Putamen (tissue), 1 donor: ENCODE results near the gene NPAS3.
"Not testable (repeated sequence)": the region's sequence is repeated elsewhere in the genome, so short reads cannot be mapped to it uniquely, and the experiment has no call there.

Source experiments
- DNase-seq: peaks from one replicate; pipeline ENCODE4 v3.0.0-alpha.2; 2016; ENCODE audit warnings: low spot score

The NPAS3 gene

DNA sequence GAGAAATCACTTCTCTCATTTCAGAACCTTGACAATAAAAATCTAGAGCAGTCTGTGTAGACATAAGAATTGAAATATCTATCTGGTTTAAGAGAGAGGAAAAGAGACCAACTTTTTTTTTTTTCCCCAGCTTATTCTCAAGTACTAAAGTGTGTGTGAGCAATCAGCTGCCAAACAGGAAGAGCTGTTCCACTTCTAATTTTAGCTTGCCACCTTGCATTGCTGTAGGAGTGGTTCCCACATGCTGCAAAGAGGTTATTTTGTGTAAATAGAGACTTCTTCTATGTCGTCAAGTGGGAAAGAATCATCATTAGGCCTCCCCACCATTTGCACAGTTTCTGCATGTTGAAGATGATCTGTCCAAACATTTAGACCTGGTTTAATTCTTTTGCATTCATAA, 142.6 kb downstream of the NPAS3 start:
- no peak for DNase-seq

DNA sequence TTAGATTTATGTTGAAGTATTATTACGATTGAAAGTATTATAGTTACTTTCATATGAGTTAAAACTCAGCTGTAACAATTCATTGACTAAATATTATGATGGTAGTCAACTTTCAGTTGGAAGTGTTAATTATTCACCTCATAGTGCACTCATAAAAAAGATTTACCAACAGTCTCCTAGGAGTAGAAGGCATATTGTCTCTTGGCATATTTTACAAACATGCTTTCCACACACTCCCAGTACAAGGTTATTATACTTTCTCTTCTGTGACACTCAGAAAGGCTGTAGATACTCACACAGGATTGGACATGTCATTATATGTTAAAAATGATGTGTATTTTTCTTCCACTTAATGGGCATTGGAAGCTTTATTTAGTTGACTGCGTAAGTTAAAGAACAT, 147.1 kb downstream of the NPAS3 start:
- no peak for DNase-seq

DNA sequence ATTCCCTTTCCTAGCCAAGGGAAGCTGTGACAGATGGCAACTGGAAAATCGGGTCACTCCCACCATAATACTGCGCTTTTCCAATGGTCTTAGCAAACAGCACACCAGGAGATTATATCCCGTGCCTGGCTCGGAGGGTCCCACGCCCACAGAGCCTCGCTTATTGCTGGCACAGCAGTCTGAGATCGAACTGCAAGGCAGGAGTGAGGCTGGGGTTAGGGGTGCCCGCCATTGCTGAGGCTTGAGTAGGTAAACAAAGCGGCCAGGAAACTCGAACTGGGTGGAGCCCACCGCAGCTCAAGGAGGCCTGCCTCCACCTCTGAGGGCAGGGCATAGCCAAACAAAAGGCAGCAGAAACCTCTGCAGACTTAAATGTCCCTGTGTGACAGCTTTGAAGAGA, 149.6 kb downstream of the NPAS3 start:
- DNase-seq = not testable (repeated sequence)

DNA sequence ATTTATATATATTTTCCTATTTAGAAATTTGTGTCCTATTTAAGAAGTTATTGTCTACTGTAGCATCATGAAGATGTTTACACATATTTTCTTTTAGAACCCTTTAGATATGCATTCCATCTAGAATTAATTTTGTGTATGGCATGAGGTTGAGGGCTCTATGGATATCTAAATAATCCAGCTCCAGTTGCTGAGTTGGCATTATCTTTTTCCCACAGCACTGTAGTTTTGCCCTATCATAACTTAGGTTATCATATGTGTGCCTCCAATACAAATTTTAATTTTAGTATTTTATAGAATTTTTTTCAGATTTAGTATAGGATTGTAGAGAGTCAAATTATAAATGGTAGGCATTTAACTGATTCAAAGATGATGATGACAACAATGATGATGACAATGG, 159.3 kb downstream of the NPAS3 start:
- DNase-seq = no peak

DNA sequence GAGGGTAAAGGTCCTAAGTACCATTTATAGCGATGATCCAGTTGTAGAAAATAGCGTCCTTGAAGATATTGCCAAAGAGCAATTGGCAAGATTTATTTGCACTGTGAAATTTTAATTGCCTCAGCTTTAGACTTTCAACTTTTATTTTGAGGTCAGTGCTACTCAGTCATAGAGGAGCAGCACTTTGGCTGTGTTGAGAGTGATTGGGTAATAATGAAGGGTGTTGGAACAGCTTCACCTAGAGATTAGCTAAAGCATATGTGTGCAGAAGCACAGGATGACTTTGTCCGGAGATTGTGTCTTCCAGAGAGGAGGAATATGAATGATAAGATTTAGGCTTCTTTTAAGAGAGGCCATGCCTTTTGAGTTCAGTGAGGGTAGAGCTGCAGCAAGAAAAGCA, 164.8 kb downstream of the NPAS3 start:
- DNase-seq = no peak

DNA sequence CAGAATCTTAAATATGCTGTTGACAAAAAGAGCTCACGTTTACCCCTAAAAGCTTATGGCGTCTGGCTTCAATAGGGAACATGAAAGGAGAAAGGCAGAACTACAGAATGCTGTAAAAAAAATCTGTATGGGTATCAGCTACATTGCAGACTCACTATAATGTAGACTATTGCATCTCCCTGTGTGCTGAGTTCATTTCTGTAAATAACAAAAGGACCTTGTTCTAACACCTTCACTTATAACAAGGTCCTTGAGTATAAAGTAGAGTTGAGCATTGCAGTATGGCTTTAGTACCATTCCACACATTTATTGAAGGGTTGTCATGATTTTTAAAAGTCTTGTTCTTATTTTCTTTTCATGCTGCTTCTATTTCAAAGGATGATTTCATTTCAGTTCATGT, 165.3 kb downstream of the NPAS3 start:
- no peak for DNase-seq

DNA sequence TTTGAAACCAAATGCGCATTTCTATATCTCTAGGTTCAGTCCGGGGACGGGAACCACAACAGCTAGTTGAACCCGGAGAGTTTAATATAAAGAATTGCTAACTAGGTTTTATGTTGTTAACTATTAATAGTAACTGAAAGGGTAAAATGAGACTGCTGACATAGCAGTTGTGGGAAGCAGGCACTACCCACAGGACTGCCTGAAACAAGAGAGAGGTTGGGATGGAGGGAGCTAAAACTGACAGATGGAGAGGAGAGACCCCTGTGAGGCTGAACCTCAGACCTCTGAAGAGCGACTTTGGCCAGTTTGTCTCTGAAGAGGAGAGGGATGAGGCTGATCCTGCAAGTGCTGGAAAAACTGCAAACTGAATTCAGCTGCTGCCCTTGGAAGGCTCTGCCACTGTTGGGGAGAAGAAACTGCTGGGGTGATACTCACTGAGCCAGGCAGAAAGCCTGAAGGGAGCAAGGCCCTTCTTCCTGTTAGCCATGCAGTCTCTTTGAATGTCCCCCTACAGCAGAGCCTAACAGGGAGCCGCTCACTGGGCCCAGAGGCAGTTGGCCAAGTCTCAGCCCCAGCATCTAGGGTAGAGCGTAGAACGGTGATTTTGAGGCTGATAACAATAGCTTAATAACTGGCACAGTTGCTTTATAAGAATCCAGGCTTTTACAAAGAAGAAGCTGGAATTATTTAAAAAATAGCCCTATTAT, 172.2 kb downstream of the NPAS3 start:
- DNase-seq = no peak

DNA sequence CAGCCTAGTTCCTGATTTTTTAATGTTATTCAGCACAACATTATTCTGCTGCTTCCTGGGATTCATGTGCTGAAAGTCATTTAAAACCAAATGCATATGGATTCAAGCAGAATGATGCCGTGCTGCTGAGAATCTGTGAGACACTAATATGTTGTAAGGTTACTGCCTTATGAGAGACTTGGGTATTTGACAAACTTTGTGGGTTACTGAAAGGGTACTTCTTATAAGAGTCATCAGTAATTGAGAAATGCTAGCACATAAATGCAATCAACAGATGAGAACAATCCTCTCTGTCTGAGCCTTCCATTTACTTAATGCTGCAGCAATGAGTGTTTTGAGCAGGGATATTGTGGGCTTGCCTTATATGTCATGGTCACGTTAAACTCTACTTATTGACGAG, 175.7 kb downstream of the NPAS3 start:
- DNase-seq = no peak

DNA sequence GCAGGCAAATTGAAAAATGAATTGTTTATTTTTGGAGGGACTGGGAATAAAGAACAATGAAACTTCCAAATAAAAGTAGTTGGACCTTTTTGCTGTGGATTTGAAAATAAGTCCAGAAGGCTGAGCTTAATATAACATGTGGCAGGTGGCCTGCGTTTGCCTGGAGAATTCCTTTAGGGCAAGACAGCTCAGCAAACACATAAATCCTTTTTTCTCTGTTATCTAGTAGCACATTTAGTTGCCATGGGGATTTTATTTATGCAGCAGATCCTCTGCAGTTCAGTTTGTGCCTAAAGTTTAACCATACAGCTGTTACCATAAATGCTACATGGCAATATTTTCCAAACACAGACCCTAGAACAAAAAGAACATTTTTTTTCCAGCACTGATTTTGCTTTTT, 180.0 kb downstream of the NPAS3 start:
- no peak for DNase-seq

DNA sequence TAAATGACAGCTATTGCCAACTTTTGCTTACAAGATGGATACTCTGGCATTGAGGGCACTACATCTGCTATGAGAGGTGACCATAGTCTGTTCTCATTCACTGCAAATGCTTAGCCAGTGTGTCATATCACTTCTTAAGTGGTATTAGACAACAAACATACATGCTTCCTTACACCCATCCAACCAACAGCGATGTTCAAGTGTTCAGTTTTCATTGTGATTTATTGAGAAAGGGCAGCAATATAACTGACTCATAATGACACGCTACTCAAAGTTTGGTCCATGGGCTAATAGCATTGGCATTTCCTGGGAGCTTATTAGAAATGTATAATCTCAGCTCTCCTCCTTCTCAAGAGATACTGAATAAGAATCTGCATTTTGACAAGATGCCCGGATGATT, 181.7 kb downstream of the NPAS3 start:
- no peak for DNase-seq

DNA sequence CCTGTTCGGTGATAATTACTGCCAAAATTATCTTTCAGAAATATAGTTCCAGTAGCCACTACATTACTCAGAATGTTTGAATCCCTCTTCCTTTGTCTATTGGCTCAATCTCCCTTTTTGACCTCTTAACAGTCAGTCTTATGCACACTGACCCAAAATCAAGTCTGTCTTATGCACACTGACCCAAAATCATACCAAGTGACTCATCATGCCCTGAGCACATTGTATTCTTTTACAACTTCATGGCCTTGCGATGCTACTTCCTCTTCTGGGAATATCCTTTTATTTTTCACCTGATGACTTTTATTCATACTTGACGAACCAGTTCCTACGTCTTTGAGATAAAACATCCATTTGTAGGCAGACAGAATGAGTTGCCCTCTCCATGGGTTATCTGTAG, 182.3 kb downstream of the NPAS3 start:
- DNase-seq = no peak

DNA sequence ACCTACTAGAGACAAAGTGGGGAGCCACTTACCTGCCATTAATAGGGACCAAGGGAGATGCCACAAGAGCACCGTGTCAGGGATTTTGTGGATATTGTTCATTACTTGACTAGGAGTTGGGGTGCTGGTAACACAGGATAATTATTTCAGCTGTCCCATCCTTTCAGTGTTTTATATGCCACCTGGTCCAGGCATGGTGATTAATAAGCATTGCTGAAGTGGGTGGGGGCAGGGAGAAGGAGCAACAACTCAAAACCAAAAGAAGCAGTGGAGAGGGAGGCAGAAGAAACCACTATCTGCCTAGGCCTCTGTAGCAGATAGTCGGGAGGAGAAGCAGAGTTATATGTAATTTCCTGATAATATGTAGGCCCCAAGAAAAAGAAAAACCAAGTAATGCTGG, 184.6 kb downstream of the NPAS3 start:
- DNase-seq = no peak

DNA sequence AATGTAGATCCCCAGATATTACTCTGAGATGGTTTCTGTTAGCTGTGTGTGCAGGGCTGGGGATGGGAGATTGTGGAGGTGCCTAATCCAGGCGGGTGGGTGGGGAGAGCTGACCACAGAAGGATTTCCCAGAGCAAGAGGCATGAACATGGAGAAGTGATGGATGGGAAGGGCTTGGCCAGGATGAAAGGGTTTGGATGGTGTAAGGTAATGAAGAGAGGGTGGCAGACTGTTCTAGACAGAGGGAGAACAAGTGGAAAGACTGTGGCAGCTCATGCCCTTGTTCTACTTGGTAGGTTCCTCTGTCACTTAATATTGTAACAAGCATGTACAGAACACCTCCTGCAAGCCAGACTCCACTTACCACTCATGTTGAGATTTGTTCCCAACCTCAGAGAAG, 187.8 kb downstream of the NPAS3 start:
- no peak for DNase-seq

DNA sequence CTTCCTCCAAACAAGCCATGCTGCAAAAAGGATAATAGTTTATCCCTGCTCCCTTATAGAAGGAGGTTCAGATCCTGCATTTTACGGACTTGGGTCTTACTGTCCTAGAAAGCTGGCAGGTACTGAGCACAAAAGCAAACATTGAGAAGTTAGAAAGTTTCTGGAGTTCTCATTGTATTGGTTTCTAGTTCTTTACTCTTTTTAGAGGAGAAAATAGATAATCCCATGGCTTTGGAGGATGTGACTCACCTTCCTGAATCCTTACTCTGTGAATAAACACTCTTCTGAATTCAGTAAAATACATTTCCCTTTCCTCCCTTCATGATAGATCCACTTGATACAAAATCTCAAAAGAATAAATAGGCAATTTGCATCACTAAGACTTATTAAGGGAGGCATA, 188.9 kb downstream of the NPAS3 start:
- DNase-seq = no peak

DNA sequence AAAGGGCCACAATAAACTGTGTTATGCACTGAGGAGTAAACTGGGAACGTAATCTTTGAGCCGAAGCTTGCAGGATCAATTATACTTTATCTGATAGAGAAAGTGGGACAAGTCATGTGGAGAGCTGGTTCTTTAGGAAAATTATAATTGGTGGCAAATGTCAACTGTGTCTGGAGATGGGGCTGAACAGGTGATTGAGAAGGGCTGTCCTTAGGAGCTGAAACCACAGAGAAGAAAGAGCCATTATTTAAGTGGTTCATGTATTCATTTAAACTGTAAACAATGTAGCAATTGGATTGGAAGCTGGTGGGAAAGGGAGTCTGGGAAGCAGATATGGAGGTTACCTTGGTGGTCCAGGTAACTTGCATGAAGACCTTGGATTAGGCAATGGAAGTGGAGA, 193.1 kb downstream of the NPAS3 start:
- no peak for DNase-seq

DNA sequence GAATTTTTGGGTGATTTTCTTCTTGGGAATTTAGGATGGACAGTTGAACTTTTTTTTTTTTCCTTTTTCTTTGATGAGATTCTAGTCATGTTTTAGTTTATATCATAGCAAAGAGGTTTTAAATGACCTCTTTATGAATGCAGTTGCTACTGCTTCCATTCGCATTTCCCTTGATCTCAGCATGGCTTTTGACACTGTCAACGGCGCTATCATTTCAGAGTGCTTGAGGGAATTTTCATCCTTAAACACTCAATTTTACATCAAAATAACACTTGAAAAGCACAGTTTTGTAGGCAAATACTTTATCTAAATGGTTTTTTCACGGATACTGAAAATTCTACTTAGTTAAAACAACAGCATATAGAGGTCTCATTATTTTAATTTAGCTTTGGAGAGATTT, 195.5 kb downstream of the NPAS3 start:
- no peak for DNase-seq

DNA sequence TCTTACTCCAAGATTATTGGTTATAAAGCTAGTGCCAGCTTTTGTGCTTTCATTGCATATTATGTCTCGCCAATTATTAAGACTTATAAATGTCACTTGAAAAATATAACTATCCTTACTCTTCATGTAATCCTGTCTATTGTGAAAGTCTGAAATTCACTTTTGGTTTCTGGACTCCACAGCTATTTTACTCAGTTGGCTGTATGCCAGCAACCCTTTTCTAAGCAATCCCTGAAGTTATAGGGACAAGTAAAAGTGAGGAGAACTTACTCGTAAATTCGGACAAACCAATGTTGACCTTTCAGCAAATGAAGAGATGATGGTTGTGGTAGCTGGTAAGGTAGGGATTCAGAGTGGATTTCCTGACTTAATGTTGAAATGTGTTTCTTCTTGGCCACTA, 196.3 kb downstream of the NPAS3 start:
- no peak for DNase-seq

DNA sequence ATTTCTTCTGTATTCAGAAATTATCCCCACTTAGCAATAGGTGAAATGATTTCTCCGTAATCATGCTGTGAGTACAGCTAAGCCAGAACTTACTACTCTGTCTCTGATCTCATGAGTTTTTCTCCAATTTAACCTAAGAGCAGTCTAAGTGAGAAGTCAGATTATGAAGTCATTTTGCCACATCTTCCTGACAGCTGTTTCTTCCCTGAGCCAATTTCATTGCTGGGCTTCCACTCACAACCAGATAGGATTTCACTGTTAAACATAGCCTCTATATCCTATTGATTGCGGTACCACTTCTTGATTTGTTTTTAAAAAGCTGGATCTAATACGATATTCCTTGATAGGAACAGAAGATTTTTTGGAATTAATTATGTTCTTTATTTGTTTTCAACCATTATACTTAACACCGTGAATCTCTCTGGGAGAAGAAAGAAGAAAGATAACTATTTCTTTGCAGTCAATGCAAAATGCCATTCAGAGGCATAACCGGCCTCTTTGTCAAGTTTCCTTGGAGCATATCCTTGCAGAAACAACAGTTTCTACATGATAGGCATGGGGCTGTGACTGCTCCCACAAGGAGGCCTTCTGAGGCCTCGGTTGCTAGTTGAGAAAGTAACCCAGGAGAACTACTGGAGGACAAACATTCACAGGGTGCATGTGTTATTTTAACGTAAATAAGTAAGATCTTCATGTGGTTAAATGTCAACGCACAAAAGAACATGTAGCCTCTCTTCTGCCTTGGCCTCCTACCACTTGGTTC, 212.2 kb downstream of the NPAS3 start:
- no peak for DNase-seq

DNA sequence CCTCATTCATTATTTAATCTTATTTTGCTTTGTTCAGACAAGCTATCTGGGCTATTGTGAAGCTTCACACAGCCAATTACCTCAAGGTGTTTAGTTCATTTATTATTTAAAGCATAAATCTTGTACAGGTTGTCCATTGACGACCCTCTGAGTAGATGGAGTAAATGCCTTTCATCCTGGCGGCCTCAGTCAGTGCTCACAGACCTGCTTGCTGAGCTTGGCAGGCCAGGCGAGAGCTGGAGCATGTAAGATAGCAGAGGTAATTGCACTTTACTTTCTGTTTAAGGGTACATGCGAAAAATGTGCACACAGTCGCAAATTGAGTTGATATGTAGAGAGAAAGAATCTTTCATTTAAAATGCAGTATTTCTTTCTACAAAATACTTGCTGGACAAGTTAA, 224.4 kb downstream of the NPAS3 start:
- no peak for DNase-seq

DNA sequence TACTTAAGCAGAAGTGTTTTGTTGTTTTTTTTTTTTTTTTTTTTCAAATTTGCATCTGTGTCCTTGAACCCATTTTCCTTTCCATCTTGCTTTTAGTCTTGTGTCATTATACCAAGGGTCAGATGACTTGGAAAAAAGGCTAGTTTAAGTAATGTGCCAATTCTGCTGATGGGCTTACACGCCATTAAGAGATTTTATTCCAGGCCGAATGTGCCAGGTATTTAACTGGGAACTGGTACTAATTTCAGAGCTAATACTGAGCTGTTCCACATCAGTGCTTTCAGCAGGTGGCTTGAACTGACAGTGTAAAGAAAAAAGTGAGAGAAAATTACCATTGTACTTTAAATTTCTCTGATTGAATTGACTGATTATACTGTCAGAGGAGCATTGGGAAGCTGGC, 224.9 kb downstream of the NPAS3 start:
- DNase-seq = no peak

DNA sequence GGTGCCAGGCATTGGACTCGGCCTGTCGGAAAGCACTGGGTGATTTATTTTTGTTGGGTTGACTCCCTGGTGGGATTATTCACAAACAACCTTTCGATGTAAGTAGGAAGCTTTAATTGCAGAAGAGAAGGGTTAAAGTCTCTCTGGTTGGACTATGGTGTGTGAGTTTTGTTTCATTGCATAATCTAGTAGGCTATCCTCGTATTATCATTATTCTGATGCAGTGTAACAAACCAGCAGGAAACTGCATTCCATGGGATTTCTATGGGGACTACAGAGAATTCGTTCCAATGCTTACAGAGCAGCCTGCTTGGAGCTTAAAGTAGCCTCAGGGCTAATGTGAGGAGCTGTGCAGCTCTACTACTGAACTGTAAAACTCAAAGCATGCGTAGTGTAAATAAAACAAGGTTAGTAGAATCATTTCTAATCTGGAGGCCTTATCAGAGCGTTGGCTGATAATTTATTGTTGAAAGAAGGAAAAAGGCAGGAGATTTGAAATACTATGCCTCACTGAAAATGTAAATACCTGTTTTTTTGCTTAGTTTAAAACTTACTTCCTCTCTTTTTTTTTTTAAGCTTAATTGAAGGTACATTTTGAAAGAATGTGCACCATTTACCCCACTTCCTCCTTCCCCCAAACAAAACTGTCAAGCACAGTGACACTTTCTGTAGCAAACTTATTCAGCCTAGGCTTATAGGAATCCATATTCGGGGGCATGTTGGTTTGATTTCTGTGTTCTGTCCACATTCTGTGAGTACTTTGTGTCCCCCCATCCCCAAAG, 226.7 kb downstream of the NPAS3 start:
- peak; percentile 52 for DNase-seq

DNA sequence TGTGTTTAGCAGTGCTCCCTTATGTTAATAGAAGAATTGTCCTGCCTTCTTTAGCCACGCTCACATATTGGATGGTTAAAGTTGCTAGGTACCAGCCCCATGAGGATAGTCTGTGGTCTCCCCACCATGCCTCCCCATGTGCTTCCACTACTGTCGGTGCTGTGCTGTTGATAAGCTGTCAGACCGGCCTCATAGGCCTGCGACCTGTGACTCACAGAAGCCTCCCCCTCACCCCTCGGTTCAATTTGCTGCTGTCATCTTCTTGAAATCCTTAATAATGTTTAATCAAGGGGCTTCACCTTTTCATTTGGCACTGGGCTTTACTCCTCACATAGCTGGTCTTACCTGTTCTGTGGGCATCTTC, 227.2 kb downstream of the NPAS3 start:
- DNase-seq = no peak

DNA sequence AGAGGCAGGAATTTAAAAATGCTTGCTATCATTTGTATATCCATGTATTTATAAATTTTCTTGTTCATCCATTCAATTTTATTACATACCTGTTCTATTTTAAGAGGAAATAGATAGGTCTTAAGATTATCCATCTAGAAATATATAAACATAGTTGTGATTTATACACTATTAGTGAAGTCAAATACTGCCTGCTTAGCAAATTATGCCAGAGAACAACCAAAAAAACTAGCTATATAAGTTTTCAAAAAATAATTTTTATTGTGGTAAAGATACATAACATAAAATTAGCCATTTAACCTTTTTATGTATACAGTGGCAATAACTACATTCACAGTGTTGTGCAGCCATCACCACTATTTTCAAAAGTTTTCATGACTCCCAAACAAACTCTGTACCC, 237.3 kb downstream of the NPAS3 start:
- DNase-seq = no peak
